ENCODE measurements around the gene GNG3. TPM values are rescaled to one million over a fixed set of nuclear protein-coding genes. Genes with fewer than 3 reads are reported as not detected.

Gene GNG3
- total RNA-seq, 1 experiment from 2014 or later = not detected

- DNase-seq (ENCODE audit: low spot score) = no peak
Measured at GRCh38 chr11:62757846-62758788, 50.6 kb downstream of the GNG3 start.

Other genes with a start within 250 kb of the GNG3 start
- gene AHNAK, start 160.9 kb upstream of the GNG3 start, total RNA-seq (2014; rRNA removed; shearing (Covaris generic)) = 298 and 391 TPM in 2 replicates
- 1,294 and 1,343 TPM in 2 replicates for gene EEF1G, start 133.8 kb upstream of the GNG3 start, total RNA-seq (2014; rRNA removed; shearing (Covaris generic))
- 7.9 and 9.6 TPM in 2 replicates for gene TUT1, start 116.2 kb upstream of the GNG3 start, total RNA-seq (2014; rRNA removed; shearing (Covaris generic))
- gene MTA2, start 105.8 kb upstream of the GNG3 start, total RNA-seq (2014; rRNA removed; shearing (Covaris generic)) = 114 and 139 TPM in 2 replicates
- gene EML3, start 94.9 kb upstream of the GNG3 start, total RNA-seq (2014; rRNA removed; shearing (Covaris generic)) = 16.0 and 19.5 TPM in 2 replicates
- gene ROM1, start 94.4 kb upstream of the GNG3 start, total RNA-seq (2014; rRNA removed; shearing (Covaris generic)) = 3.4 and 6.4 TPM in 2 replicates
- 58.9 and 67.7 TPM in 2 replicates for gene B3GAT3, start 85.7 kb upstream of the GNG3 start, total RNA-seq (2014; rRNA removed; shearing (Covaris generic))
- 184 and 257 TPM in 2 replicates for gene GANAB, start 61.1 kb upstream of the GNG3 start, total RNA-seq (2014; rRNA removed; shearing (Covaris generic))
- 25.6 and 25.9 TPM in 2 replicates for gene INTS5, start 54.4 kb upstream of the GNG3 start, total RNA-seq (2014; rRNA removed; shearing (Covaris generic))
- 100 and 104 TPM in 2 replicates for gene C11orf98, start 42.5 kb upstream of the GNG3 start, total RNA-seq (2014; rRNA removed; shearing (Covaris generic))
- gene CSKMT, start 42.4 kb upstream of the GNG3 start, total RNA-seq (2014; rRNA removed; shearing (Covaris generic)) = 3.0 and 8.7 TPM in 2 replicates
- 13.8 and 17.7 TPM in 2 replicates for gene UQCC3, start 36.0 kb upstream of the GNG3 start, total RNA-seq (2014; rRNA removed; shearing (Covaris generic))
- 2.5 and 6.6 TPM in 2 replicates for gene LBHD1, start 35.4 kb upstream of the GNG3 start, total RNA-seq (2014; rRNA removed; shearing (Covaris generic))
- 118 and 126 TPM in 2 replicates for gene UBXN1, start 28.6 kb upstream of the GNG3 start, total RNA-seq (2014; rRNA removed; shearing (Covaris generic))
- gene LRRN4CL, start 18.1 kb upstream of the GNG3 start, total RNA-seq (2014; rRNA removed; shearing (Covaris generic)) = 2.8 and 5.1 TPM in 2 replicates
- 141 and 186 TPM in 2 replicates for gene BSCL2, start 252 bp upstream of the GNG3 start, total RNA-seq (2014; rRNA removed; shearing (Covaris generic))
- 5.1 and 6.5 TPM in 2 replicates for gene HNRNPUL2, start 19.8 kb downstream of the GNG3 start, total RNA-seq (2014; rRNA removed; shearing (Covaris generic))
- gene TTC9C, start 20.8 kb downstream of the GNG3 start, total RNA-seq (2014; rRNA removed; shearing (Covaris generic)) = 41.0 and 69.6 TPM in 2 replicates
- gene ZBTB3, start 46.5 kb downstream of the GNG3 start, total RNA-seq (2014; rRNA removed; shearing (Covaris generic)) = 5.8 and 14.1 TPM in 2 replicates
- gene POLR2G, start 53.9 kb downstream of the GNG3 start, total RNA-seq (2014; rRNA removed; shearing (Covaris generic)) = 96.7 and 104 TPM in 2 replicates
- 28.0 TPM in 2 replicates for gene TAF6L, start 63.7 kb downstream of the GNG3 start, total RNA-seq (2014; rRNA removed; shearing (Covaris generic))
- 32.3 and 51.8 TPM in 2 replicates for gene TMEM179B, start 79.7 kb downstream of the GNG3 start, total RNA-seq (2014; rRNA removed; shearing (Covaris generic))
- gene TMEM223, start 84.3 kb downstream of the GNG3 start, total RNA-seq (2014; rRNA removed; shearing (Covaris generic)) = 23.4 and 30.1 TPM in 2 replicates
- 25.9 and 30.0 TPM in 2 replicates for gene NXF1, start 97.8 kb downstream of the GNG3 start, total RNA-seq (2014; rRNA removed; shearing (Covaris generic))
- 28.0 and 33.8 TPM in 2 replicates for gene STX5, start 124.4 kb downstream of the GNG3 start, total RNA-seq (2014; rRNA removed; shearing (Covaris generic))
- gene TEX54, start 125.2 kb downstream of the GNG3 start, total RNA-seq (2014; rRNA removed; shearing (Covaris generic)) = not detected in 2 replicates
- 92.4 and 104 TPM in 2 replicates for gene WDR74, start 131.9 kb downstream of the GNG3 start, total RNA-seq (2014; rRNA removed; shearing (Covaris generic))
- 198 and 207 TPM in 2 replicates for gene SLC3A2, start 173.2 kb downstream of the GNG3 start, total RNA-seq (2014; rRNA removed; shearing (Covaris generic))
- gene CHRM1, start 213.7 kb downstream of the GNG3 start, total RNA-seq (2014; rRNA removed; shearing (Covaris generic)) = 0.02 TPM in 1 of 2 replicates, not detected in the other

Data from A172 (cell line).